Measurements from ENCODE around the gene CDC23.

DNA sequence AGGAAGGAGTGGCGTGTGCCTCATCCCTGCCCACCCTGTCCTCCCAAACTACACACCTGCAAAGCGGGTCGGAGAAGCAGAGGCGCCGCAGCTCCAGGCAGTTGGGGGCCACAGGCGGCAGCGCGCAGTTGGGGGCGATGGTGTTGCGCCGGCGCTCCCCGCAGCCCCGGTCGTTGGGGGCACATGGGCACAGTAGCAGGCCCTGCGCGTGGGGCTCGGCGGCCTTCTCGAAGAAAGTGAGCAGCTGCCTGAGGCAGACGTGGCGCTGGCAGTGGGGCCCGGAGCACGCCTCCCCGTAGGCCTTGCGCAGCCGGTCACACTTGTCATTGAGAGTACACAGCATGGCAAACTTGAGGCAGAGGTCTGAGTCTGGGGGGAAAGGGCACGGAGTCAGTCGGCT is 44.5 kb upstream of the CDC23 start:
- TF ChIP-seq, protein P1, sequence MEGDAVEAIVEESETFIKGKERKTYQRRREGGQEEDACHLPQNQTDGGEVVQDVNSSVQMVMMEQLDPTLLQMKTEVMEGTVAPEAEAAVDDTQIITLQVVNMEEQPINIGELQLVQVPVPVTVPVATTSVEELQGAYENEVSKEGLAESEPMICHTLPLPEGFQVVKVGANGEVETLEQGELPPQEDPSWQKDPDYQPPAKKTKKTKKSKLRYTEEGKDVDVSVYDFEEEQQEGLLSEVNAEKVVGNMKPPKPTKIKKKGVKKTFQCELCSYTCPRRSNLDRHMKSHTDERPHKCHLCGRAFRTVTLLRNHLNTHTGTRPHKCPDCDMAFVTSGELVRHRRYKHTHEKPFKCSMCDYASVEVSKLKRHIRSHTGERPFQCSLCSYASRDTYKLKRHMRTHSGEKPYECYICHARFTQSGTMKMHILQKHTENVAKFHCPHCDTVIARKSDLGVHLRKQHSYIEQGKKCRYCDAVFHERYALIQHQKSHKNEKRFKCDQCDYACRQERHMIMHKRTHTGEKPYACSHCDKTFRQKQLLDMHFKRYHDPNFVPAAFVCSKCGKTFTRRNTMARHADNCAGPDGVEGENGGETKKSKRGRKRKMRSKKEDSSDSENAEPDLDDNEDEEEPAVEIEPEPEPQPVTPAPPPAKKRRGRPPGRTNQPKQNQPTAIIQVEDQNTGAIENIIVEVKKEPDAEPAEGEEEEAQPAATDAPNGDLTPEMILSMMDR (IDR thresholded peaks at IDR 0.05), result no peak
- TF ChIP-seq POLR2A (IDR thresholded peaks at IDR 0.05), result no peak
